ENCODE data around the gene ETV5. TPM values are rescaled to one million over a fixed set of nuclear protein-coding genes. Genes with fewer than 3 reads are reported as not detected.
"Not testable (repeated sequence)": the region's sequence is repeated elsewhere in the genome, so short reads cannot be mapped to it uniquely, and the experiment has no call there.

The ETV5 gene
- total RNA-seq, 1 donor from 2014 or later = 10.0 TPM

- DNase-seq (ENCODE audit: low spot score) = no peak
These were observed 86.0 kb downstream of the ETV5 start for GRCh38 chr3:186022931-186023330.

- no peak for DNase-seq (ENCODE audit: low spot score)
These were observed 87.1 kb downstream of the ETV5 start for GRCh38 chr3:186021673-186022362.

GRCh38 chr3:186021250-186021649, 87.6 kb downstream of the ETV5 start:
- DNase-seq (ENCODE audit: low spot score) = not testable (repeated sequence)

- DNase-seq (ENCODE audit: low spot score) = not testable (repeated sequence)
These were observed 89.6 kb downstream of the ETV5 start for GRCh38 chr3:186019288-186019687.

GRCh38 chr3:186014866-186015265, 94.0 kb downstream of the ETV5 start:
- no peak for DNase-seq (ENCODE audit: low spot score)

GRCh38 chr3:186013312-186013711, 95.6 kb downstream of the ETV5 start:
- DNase-seq (ENCODE audit: low spot score) = no peak

- no peak for DNase-seq (ENCODE audit: low spot score)
These were observed 96.8 kb downstream of the ETV5 start for GRCh38 chr3:186012137-186012536.

GRCh38 chr3:186004671-186005070, 104.2 kb downstream of the ETV5 start:
- no peak for DNase-seq (ENCODE audit: low spot score)

GRCh38 chr3:186004209-186004608, 104.7 kb downstream of the ETV5 start:
- no peak for DNase-seq (ENCODE audit: low spot score)

GRCh38 chr3:186003610-186004009, 105.3 kb downstream of the ETV5 start:
- DNase-seq (ENCODE audit: low spot score) = no peak

GRCh38 chr3:186002884-186003472, 105.9 kb downstream of the ETV5 start:
- no peak for DNase-seq (ENCODE audit: low spot score)

- no peak for DNase-seq (ENCODE audit: low spot score)
These were observed 107.0 kb downstream of the ETV5 start for GRCh38 chr3:186001842-186002241.

- DNase-seq (ENCODE audit: low spot score) = no peak
These were observed 109.7 kb downstream of the ETV5 start for GRCh38 chr3:185999221-185999620.

- DNase-seq (ENCODE audit: low spot score) = no peak
These were observed 110.8 kb downstream of the ETV5 start for GRCh38 chr3:185998136-185998535.

GRCh38 chr3:185997130-185997529, 111.8 kb downstream of the ETV5 start:
- no peak for DNase-seq (ENCODE audit: low spot score)

Other genes with a start within 250 kb of the ETV5 start
- gene TRA2B, start 171.1 kb downstream of the ETV5 start, total RNA-seq = 120 TPM

All from ureter (tissue), 1 donor.